Loucy (cell line): ENCODE data around the gene HGFAC.

Experiments used
- H2AFZ ChIP-seq: fragments of 200-600 bp; sonication (generic); 2 replicates; pipeline ENCODE4 v1.6.0; 2016; ENCODE audit warnings: antibody characterized with exemption, mild to moderate bottlenecking, low read length, moderate library complexity
- H3F3A ChIP-seq: fragments of 200-600 bp; 2 replicates; pipeline ENCODE4 v1.6.0; 2016; ENCODE audit warnings: antibody characterized with exemption, low read depth, mild to moderate bottlenecking
- H3K27me3 ChIP-seq: fragments of 200-600 bp; sonication (generic); 2 replicates; pipeline ENCODE4 v1.6.1; 2014; ENCODE audit warnings: low read length, mild to moderate bottlenecking; ENCODE audit not compliant: insufficient read depth, poor library complexity, severe bottlenecking
- H3K36me3 ChIP-seq: fragments of 200-600 bp; sonication (generic); 2 replicates; pipeline ENCODE4 v1.6.1; 2016; ENCODE audit warnings: low read length; ENCODE audit not compliant: insufficient read depth
- H3K4me1 ChIP-seq: fragments of 200-600 bp; sonication (generic); 2 replicates; pipeline ENCODE4 v1.5.1; 2014; ENCODE audit warnings: low read length, mild to moderate bottlenecking; ENCODE audit not compliant: insufficient read depth, poor library complexity, severe bottlenecking
- H3K4me2 ChIP-seq: fragments of 200-600 bp; sonication (generic); 2 replicates; pipeline ENCODE4 v1.6.0; 2014; ENCODE audit warnings: antibody characterized with exemption, low read length, low read depth, mild to moderate bottlenecking; ENCODE audit not compliant: poor library complexity, severe bottlenecking
- H3K4me3 ChIP-seq: fragments of 200-600 bp; sonication (generic); 2 replicates; pipeline ENCODE4 v1.5.1; 2014; ENCODE audit warnings: low read length, mild to moderate bottlenecking, mixed read lengths; ENCODE audit not compliant: poor library complexity, severe bottlenecking
- H3K79me2 ChIP-seq: fragments of 200-600 bp; sonication (generic); 2 replicates; pipeline ENCODE4 v1.6.1; 2014; ENCODE audit warnings: low read length; ENCODE audit not compliant: insufficient read depth
- H3K9ac ChIP-seq: fragments of 200-600 bp; sonication (generic); 2 replicates; pipeline ENCODE4 v1.6.0; 2014; ENCODE audit warnings: mild to moderate bottlenecking, low read depth, low read length, moderate library complexity; ENCODE audit not compliant: poor library complexity, severe bottlenecking
- H3K9me2 ChIP-seq: fragments of 200-600 bp; sonication (generic); replicated peaks from 2 replicates; pipeline ENCODE4 v1.6.1; 2016; ENCODE audit warnings: low read depth, low read length, mixed read lengths
- H3K9me3 ChIP-seq: fragments of 200-600 bp; sonication (generic); 2 replicates; pipeline ENCODE4 v1.6.1; 2014; ENCODE audit warnings: mild to moderate bottlenecking, antibody characterized with exemption, low read length, low read depth; ENCODE audit not compliant: insufficient read depth
- H4K20me1 ChIP-seq: fragments of 200-600 bp; sonication (generic); 2 replicates; pipeline ENCODE4 v1.6.0; 2014; ENCODE audit warnings: antibody characterized with exemption, low read length, mild to moderate bottlenecking; ENCODE audit not compliant: insufficient read depth, poor library complexity, severe bottlenecking
- CTCF ChIP-seq: fragments of 200-600 bp; sonication (generic); conservative IDR thresholded peaks from 2 replicates; pipeline ENCODE4 v1.5.1; 2014; ENCODE audit warnings: mild to moderate bottlenecking, antibody characterized with exemption, low read length
- EZH2phosphoT487 ChIP-seq: fragments of 200-600 bp; IDR thresholded peaks from 2 replicates; pipeline ENCODE4 v1.6.1; 2018; ENCODE audit warnings: antibody characterized with exemption, mild to moderate bottlenecking, moderate library complexity, borderline replicate concordance

HGFAC gene

GRCh38 chr4:3441501-3442459 is at the start of gene HGFAC:
Gene HGFAC, plus strand, starts transcription at chr4:3441968. Its CDS starts 34 bp downstream, at chr4:3442002.
- Histone ChIP-seq H3K4me1 (no peaks in the 10 kb centered on the region), H2AFZ (no peak within 1 kb of the TSS), H3F3A (no peaks in the 10 kb centered on the region), H3K9me2 (no peaks in the 10 kb centered on the region), H3K79me2 (no peaks in the 10 kb centered on the region), H3K4me3 (no peak within 1 kb of the TSS), H4K20me1 (no peaks in the 10 kb centered on the region), H3K36me3 (no peaks in the 10 kb centered on the region), H3K9ac (no peak within 1 kb of the TSS), H3K27me3 (no peaks in the 10 kb centered on the region), H3K4me2 (no peak within 1 kb of the TSS), H3K9me3 (no peaks in the 10 kb centered on the region)
- no peak for TF ChIP-seq EZH2phosphoT487
- no peak for TF ChIP-seq CTCF

- Histone ChIP-seq H3K4me3 (no peak overlapping the region), H2AFZ (no peak overlapping the region), H3K36me3 (peaks cover 5% of the 10 kb centered on the region; the same call in 1 of the 2 replicates), H3K9me2 (no peaks in the 10 kb centered on the region), H3K4me1 (no peaks in the 10 kb centered on the region), H3K79me2 (peaks cover 9% of the 10 kb centered on the region; the same call in 1 of the 2 replicates), H3K9me3 (no peaks in the 10 kb centered on the region), H3K9ac (no peak overlapping the region), H4K20me1 (no peaks in the 10 kb centered on the region), H3K4me2 (no peak overlapping the region), H3K27me3 (no peaks in the 10 kb centered on the region), H3F3A (no peaks in the 10 kb centered on the region)
- TF ChIP-seq CTCF (no peak), EZH2phosphoT487 (no peak)
These were observed 49.4 kb upstream of the HGFAC start for GRCh38 chr4:3392321-3392720.

GRCh38 chr4:3393171-3393570 is 48.6 kb upstream of the HGFAC start:
- Histone ChIP-seq H3K4me3 (no peak overlapping the region), H3K9ac (no peak overlapping the region), H3F3A (no peaks in the 10 kb centered on the region), H3K4me1 (no peaks in the 10 kb centered on the region), H4K20me1 (no peaks in the 10 kb centered on the region), H3K36me3 (peaks cover 4% of the 10 kb centered on the region; the same call in 1 of the 2 replicates), H2AFZ (no peak overlapping the region), H3K9me2 (no peaks in the 10 kb centered on the region), H3K79me2 (peaks cover 9% of the 10 kb centered on the region; the same call in 1 of the 2 replicates), H3K9me3 (no peaks in the 10 kb centered on the region), H3K4me2 (no peak overlapping the region), H3K27me3 (no peaks in the 10 kb centered on the region)
- TF ChIP-seq CTCF: no peak
- no peak for TF ChIP-seq EZH2phosphoT487
